HG03045 (cell line): ENCODE results near the gene ST8SIA2.

Source experiments
- ATAC-seq: cut with Tn5 transposase; IDR thresholded peaks from one replicate; pipeline ENCODE4 v1.9.1; 2021; ENCODE audit warnings: mild to moderate bottlenecking, moderate library complexity; ENCODE audit not compliant: unreplicated experiment

The ST8SIA2 gene

DNA sequence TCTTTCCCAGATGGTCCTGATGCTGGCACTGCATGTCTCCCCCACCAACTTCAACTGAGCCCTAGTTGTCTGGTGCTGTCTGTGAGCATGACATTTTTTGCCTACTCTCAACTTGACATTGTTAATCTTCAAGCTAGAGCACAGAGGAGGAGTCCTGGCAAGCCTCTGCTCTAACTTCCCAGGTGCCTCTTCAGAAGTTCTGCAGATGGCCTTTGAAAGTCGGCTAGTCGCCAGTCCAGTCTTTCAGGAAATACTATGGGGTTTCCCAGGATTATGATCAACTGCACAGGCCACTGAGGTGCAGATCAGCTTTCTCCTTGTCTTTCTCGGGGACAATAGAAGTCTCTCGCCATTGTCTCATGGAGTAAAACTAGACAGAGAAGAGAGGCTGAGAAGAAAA is 86.7 kb downstream of the ST8SIA2 start:
- ATAC-seq = no peak

DNA sequence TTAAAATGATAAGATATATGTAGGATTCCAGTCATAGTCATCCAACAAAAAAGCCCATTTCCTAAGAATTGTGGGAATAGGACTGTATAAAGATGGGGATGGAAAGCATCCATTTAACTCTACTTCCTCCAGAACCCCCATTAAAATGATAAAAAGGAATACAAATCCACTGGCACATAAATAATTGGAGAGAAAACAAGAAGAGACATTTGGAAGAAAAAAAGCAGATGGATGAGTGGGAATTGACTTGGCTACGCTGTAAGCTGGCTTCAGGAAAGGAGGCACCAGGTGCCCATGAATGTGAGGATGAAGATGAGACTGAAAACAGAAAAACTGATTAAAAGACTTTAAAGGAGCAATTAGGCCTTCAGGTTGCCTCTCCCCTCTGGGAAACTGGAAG is 91.8 kb downstream of the ST8SIA2 start:
- no peak for ATAC-seq

- no peak for ATAC-seq
Measured at GRCh38 chr15:92492551-92493115, 99.0 kb downstream of the ST8SIA2 start.

GRCh38 chr15:92494806-92495336 is 101.2 kb downstream of the ST8SIA2 start:
- ATAC-seq = no peak

GRCh38 chr15:92495446-92495845 is 101.8 kb downstream of the ST8SIA2 start:
- ATAC-seq = no peak

DNA sequence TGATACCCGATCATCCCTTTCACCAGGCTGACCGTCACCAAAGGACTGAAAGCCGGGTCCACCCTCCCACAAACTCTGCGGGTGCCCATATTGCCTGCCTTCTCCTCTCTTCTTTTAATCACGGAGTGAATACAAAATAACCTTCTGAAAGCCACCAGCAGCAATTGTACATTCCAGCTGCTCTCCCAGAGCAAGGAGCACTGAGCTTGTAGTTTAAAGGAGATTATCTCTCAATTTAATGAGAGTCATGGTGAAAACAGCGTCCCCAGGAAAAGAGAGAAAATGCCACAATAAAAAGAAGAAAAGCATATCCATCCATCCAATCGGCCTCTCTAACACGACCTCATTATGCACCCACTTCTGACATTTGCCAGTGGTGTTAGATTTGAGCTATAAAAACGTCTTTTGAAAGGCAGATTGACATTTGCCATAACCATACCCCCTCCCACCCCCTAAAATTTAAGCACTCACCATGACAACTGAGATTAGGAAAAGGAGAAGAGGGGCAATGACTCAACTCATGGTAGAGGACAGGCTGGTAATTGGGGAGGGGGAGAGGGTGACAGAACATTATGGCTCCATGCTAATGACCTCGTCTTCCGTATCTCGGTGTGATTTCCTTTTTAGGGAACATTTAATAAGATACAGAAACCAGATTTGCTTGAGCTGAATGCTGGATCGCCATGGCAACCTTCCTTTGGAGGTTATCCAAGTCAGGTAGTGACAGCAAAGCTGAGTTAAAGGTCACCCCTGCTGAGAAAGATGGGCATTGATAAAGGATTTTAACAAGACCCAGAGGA is 106.2 kb downstream of the ST8SIA2 start:
- ATAC-seq = no peak

DNA sequence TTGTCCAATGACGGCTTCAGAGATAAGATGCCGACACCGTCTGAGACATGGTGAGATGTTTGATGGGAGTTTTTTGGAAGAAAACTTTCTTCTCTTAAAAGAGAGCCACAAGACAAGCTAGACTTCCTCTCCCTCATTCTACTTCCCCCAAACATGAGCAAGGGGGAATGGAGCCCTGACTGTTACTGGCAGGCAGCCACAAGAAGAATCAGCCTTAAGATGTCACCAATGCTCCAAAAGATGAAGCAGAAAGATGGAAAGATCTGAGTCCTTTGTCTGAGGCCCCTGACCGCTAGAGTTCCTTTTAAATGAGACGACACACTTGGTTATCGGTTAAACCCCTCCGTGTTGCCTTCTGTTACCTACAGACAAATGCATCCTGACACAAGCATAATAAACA is 108.7 kb downstream of the ST8SIA2 start:
- no peak for ATAC-seq

DNA sequence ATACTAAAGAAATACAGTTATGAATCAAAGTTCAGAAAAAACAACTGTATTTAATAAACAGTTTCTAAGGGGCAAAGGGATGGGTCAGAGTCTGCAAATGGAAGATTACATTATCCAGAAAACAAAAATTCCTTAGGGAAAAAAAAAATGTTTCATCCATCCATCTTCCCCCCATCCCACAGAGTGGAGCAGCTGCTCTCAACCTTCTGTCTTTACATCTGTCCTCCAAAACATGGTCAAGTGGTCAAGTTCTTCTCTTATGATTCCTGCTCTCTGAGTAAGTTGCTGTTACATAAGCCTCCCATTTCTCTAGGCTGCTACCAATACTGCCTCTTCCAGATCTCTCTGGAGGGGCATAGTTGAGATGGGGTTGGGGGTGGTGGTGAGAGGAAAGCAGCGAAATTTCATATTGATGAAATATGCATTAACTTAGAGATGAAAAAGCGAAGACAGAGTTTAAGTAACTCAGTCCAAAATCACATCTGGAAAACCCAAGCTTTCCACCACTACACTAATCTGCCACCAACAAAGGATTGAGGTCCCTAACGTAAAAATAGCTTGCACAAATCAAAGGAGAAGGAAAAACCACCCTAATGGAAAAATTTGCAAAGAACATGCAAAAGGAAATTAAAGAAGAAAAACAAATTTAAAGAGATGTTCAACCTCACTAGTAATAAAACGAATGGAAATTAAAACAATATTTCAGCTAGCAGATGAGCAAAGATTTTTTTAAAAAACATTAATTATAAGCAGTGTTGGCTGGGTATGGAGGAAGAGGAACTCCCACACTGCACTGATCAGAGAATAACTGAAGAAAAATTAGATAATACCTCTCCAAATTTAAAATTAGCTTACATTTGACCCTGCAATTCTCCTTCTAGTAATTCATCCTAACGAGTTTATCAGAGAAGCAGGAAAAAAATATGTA is 109.5 kb downstream of the ST8SIA2 start:
- ATAC-seq = no peak

DNA sequence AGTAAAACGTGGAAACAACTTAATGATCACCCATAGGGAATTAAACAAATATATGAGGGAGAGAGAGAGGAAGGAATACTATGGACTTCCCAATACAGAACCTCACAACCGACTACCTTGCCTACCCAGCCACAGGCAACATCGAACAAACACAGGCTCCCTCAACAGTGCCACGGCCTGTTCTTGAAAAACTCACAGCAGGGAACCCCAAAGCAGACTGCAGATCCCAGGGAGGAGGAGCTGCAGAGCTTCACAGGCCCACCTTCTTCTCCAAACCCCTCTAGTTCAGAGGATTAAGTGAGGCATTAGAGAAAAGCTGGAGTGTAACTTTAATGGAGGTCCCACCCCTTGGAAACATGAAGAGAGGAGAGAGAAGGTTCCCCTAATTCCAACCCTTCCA is 110.2 kb downstream of the ST8SIA2 start:
- no peak for ATAC-seq

DNA sequence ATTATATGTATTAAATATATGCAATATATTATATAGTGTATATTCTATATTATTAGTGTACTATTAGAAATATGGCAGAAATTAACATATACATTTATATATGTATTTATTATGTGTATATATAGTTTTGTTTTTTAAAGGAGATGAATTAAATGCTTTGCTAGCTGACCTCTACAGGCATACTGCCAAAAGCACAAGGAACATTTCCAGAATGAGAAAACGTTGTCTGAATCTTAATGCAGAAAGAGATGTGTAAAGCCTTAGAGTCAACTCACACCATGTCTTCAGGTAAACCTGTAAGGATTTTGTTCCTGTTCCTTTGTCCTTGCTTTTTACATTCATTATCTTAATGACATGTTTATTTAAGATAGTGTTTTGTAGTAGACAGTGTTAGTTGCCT is 111.9 kb downstream of the ST8SIA2 start:
- ATAC-seq = no peak

- no peak for ATAC-seq
Measured at GRCh38 chr15:92506506-92506905, 112.8 kb downstream of the ST8SIA2 start.

DNA sequence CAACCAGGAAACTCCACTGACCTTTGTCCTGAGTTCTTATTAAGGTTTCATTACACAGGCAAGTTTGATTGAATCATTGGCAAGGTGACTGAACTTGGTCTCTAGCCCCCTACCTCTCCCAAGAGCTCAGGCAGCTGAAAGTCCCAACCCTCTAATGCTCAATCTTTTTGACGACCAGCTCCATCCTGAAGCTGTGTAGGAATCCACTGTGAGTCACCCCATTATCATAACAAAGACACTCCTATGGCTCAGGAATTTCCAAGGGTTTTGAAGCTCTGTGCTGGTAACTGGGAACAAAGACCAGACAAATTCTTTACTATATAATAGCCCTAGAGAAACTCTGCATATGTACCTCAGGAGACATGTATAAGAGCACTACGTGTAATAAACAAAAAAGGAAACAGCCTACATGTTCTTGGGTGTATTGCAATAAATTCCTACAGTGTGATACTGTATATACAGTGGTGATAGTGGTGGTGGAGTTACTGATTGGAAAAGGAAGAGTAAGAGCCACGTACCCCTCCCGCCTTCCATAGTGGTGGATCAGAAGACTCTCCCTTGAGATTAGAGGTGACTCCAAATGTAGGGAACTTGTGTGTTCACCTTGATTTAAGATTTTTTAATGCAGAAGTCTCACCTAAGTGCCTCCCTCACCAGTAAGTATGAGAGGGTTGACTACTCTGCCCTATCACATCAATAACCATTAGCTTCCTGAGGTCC is 116.6 kb downstream of the ST8SIA2 start:
- no peak for ATAC-seq
